ENCODE measurements around the gene GPSM1. TPM values are rescaled to one million over a fixed set of nuclear protein-coding genes. Genes with fewer than 3 reads are reported as not detected.

The GPSM1 gene
- total and polyA plus RNA-seq, 3 donors from 2014 or later: 33.5 to 101 (median 84.4) TPM

GRCh38 chr9:136377341-136378169 is 50.2 kb downstream of the GPSM1 start:
- Histone ChIP-seq H3K4me1 (peaks cover 4% of the 10 kb centered on the region), H3K27ac (no peak overlapping the region), H3K36me3 (ENCODE audit: low read depth, missing control alignments) (no peaks in the 10 kb centered on the region), H3K9me3 (no peaks in the 10 kb centered on the region), H3K4me3 (no peak overlapping the region), H3K27me3 (no peaks in the 10 kb centered on the region)
- no peak for DNase-seq
- WGBS, 2 donors: 78 to 85% methylated on average over 10 to 29 of the region's 32 CpGs
- TF ChIP-seq POLR2A (IDR thresholded peaks at IDR 0.05) (no peak), CTCF (IDR thresholded peaks at IDR 0.05) (no peak)
- intact Hi-C loops (cut with DNase I; ENCODE audit: low total_unique reads): no loop called here

GRCh38 chr9:136378170-136379002 is 51.0 kb downstream of the GPSM1 start:
- Histone ChIP-seq H3K4me1 (no peaks in the 10 kb centered on the region), H3K4me3 (no peak overlapping the region), H3K27ac (no peak overlapping the region), H3K27me3 (no peaks in the 10 kb centered on the region), H3K9me3 (no peaks in the 10 kb centered on the region), H3K36me3 (ENCODE audit: low read depth, missing control alignments) (no peaks in the 10 kb centered on the region)
- DNase-seq: no peak
- intact Hi-C loops (cut with DNase I; ENCODE audit: low total_unique reads): no loop called here
- TF ChIP-seq POLR2A (IDR thresholded peaks at IDR 0.05) (no peak), CTCF (IDR thresholded peaks at IDR 0.05) (no peak)
- WGBS, 2 donors: 78 to 86% methylated on average over 4 to 27 of the region's 28 CpGs

GRCh38 chr9:136379003-136379287 is 51.6 kb downstream of the GPSM1 start:
- Histone ChIP-seq H3K27ac (no peak overlapping the region), H3K9me3 (no peaks in the 10 kb centered on the region), H3K27me3 (no peaks in the 10 kb centered on the region), H3K4me3 (no peak overlapping the region), H3K4me1 (no peaks in the 10 kb centered on the region), H3K36me3 (ENCODE audit: low read depth, missing control alignments) (no peaks in the 10 kb centered on the region)
- intact Hi-C loops (cut with DNase I; ENCODE audit: low total_unique reads): no loop called here
- TF ChIP-seq POLR2A (IDR thresholded peaks at IDR 0.05) (no peak), CTCF (IDR thresholded peaks at IDR 0.05) (no peak)
- no peak for DNase-seq
- WGBS, 2 donors: 88 to 92% methylated on average over 5 to 18 of the region's 18 CpGs

GRCh38 chr9:136379401-136379800 is 52.1 kb downstream of the GPSM1 start:
- Histone ChIP-seq H3K4me1 (no peaks in the 10 kb centered on the region), H3K9me3 (no peaks in the 10 kb centered on the region), H3K27me3 (no peaks in the 10 kb centered on the region), H3K4me3 (no peak overlapping the region), H3K36me3 (ENCODE audit: low read depth, missing control alignments) (no peaks in the 10 kb centered on the region), H3K27ac (no peak overlapping the region)
- intact Hi-C loops (cut with DNase I; ENCODE audit: low total_unique reads): no loop called here
- no peak for DNase-seq
- TF ChIP-seq POLR2A (IDR thresholded peaks at IDR 0.05) (no peak), CTCF (IDR thresholded peaks at IDR 0.05) (no peak)
- WGBS, 2 donors: 92% methylated on average over 11 of the region's 11 CpGs; no CpG with 5 or more reads in 1 of the 2 donors
